CD4-positive, alpha-beta T cell treated with Interleukin-15 for 4 hours (primary cell): Measurements from ENCODE around the gene SYDE1.

ENCODE experiments used
- DNase-seq: peaks from one replicate; pipeline ENCODE4 v3.0.0-alpha.2; 2020; ENCODE audit warnings: low spot score

Gene SYDE1

DNA sequence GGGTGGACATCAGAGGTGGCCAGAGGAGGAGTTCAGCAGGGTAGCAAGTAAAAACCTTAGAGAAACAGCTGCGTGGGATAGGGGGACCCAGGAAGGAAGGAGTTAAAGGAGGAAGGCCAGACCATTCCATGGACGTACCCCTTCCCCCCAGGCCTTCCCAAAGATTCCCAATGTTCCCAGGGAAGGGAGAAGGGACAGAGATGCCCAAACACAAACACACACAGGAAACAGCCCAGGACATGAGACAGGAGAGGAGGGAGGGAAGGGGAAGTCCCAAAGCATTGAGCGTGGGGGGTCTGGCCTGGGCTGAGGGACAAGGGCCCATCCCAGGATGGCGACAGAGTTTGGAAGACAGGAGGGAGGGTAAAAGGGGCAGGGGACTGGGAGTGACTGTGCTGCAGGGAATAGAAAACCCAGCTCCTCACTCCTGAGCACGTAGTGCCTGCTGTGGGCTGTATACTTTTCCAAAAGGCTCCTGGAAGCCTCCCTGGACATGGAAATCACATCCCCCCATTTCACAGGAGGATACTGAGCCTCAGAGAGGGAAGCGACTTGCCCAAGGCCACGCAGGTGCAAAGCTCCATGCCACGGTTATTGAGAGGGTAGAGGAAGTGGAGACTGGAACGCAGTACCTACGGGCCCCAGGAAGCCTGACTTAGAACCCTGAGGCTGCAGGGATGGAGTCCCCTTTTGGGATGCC is 1.1 kb downstream of the SYDE1 start:
- DNase-seq = no peak

DNA sequence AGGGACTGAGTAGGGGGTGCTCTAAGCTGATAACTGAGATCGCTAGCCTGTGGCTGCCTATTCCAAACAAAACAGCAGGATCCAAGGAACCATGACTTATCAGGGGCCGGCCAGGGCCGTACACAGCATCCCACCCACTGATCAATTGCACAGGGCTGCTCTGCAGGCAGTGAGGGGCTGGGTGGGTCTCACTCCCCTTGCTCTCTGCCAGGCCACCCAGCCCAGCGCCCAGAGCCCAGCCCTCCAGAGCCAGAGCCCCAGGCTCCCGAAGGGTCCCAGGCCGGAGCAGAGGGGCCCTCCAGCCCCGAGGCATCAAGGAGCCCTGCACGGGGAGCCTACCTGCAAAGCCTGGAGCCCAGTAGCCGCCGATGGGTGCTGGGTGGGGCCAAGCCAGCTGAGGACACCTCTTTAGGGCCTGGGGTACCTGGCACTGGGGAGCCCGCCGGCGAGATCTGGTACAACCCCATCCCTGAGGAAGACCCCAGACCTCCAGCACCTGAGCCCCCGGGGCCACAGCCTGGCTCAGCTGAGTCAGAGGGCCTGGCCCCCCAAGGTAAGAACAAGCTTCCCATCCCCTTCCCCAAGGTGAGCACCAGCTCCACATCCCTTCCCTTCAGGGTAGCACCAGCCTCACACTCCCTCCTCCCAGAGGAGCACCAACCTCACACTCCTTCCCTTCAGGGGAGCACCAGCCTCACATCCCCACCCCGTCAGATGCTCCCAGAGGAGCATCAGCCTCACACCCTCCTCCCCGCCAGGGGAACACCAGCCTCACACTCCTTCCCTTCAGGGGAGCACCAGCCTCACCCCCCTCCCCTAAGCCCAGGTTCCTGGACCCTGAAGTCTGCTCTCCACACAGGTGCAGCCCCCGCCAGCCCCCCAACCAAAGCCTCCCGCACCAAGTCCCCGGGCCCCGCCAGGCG is 1.9 kb downstream of the SYDE1 start:
- no peak for DNase-seq

DNA sequence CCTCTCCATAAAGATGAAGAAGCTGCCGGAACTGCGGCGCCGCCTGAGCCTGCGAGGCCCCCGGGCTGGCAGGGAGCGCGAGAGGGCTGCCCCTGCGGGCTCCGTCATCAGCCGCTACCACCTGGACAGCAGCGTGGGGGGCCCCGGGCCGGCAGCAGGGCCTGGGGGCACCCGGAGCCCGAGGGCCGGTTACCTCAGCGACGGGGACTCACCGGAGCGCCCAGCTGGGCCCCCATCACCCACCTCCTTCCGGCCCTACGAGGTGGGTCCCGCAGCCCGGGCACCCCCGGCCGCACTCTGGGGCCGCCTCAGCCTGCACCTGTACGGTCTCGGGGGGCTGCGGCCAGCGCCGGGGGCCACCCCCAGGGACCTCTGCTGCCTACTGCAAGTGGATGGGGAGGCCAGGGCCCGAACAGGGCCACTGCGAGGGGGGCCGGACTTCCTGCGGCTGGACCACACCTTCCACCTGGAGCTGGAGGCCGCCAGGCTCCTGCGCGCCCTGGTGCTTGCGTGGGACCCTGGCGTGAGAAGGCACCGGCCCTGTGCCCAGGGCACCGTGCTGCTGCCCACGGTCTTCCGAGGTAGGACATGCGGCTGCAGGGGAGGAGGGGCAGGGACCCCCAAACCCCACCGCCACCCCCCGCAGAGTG is 2.7 kb downstream of the SYDE1 start:
- DNase-seq = no peak

DNA sequence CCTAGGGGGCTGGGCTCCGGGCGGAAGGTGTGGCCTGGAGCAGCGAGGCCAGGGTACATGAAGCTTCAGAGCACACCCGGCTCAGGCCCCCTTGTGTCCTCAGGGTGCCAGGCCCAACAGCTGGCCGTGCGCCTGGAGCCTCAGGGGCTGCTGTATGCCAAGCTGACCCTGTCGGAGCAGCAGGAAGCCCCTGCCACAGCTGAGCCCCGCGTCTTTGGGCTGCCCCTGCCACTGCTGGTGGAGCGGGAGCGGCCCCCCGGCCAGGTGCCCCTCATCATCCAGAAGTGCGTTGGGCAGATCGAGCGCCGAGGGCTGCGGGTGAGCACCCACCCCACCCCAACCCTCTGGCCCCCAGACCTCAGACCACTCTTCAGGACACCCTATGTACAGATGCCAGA is 3.2 kb downstream of the SYDE1 start:
- DNase-seq = no peak

DNA sequence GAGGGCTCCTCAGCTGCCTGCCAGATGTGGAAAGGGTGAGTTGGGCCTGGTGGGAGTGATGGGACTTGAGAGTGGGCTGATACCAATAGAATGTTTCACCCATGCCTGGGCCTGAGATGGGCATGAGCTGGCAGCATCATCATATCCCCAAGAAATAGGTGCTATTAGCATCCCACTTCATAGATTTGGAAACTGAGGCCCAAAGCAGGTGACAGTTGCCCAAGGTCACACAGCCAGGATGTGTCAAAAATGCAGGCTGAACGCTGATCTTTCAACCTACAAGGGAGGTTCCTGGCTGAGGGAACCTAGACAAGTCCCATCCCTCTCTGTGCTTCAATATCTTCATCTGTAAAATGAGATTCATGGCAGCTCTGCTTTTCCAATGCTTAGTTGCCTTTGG is 4.6 kb downstream of the SYDE1 start:
- no peak for DNase-seq

DNA sequence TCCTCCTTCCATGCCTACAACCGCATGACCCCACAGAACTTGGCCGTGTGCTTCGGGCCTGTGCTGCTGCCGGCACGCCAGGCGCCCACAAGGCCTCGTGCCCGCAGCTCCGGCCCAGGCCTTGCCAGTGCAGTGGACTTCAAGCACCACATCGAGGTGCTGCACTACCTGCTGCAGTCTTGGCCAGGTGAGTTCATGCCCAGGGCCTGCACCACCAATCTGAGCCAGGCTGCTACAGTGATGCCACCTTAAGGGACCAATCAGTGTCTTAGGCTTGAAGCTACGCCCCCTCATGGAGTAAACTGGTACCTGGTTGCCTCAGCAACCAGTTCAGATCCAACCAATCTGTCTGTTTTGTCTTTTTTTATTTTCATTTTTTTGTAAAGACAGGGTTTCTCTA is 5.2 kb downstream of the SYDE1 start:
- DNase-seq = no peak

DNA sequence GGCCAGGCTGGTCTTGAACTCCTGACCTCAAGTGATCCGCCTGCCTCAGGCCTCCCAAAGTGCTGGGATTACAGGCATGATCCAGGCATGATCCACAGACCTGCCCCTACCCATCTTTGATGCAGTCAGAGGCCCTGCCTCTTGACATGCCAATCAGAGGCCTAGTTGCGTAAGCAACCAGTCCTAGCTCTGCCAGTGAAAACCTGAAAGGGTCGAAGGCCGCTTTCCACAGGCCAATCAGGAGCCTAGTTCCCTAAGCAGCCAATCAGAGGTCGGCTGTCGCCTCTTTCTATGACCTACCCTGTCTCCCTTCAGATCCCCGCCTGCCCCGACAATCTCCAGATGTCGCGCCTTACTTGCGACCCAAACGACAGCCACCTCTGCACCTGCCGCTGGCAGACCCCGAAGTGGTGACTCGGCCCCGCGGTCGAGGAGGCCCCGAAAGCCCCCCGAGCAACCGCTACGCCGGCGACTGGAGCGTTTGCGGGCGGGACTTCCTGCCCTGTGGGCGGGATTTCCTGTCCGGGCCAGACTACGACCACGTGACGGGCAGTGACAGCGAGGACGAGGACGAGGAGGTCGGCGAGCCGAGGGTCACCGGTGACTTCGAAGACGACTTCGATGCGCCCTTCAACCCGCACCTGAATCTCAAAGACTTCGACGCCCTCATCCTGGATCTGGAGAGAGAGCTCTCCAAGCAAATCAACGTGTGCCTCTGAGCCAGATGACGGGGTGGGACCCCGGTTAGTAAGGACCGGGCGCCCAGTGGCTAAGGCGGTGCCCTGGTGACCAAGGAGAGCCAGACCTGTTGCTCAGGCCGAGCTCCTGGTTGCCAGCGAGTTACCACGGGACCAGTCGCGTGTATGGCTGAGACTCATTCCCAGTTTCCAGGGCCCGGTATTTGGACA is 6.3 kb downstream of the SYDE1 start:
- no peak for DNase-seq

- DNase-seq = no peak
Measured at GRCh38 chr19:15114153-15114540, 6.9 kb downstream of the SYDE1 start.

GRCh38 chr19:15115080-15115479 is 7.9 kb downstream of the SYDE1 start:
- no peak for DNase-seq

DNA sequence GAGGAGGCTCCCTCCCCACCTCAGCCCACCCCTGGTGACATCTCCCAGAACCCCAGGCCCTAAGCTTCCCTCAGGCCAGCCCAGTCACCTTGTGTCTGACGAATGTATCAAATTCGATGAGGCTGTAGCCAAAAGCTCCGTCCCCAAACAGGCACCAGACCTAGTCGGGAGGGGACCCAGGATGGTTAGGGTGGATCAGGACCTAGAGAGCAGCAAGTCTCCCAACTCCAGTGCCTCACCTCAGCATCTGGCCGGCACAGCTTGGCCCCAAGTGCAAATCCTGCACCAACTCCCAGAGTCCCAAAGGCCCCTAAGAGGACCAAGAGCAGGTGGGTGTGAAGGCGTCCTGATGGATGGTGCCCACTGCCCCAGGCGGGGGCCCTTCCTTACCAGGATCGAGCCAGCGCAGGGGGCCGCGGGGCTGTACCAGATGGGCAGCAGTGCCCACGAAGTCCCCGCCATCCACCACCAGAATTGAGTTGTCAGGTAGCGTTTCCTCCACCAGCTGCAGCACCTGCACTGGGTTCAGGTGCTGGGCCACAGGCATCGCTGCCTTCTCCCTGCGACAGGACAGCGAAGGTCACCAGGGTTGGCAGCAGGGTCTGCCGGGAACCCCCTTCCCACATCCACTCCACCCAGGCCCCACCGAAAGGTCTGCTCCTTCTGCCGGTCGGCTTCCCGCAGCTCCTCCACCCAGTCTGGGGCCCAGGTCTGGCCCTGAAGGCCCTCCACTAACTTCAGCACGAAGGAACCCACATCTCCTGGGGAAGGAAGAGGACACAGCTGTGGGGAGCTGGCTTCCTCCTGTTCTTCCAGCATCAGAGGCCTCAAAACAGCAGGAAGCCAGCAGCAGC is 8.8 kb downstream of the SYDE1 start:
- DNase-seq = no peak

DNA sequence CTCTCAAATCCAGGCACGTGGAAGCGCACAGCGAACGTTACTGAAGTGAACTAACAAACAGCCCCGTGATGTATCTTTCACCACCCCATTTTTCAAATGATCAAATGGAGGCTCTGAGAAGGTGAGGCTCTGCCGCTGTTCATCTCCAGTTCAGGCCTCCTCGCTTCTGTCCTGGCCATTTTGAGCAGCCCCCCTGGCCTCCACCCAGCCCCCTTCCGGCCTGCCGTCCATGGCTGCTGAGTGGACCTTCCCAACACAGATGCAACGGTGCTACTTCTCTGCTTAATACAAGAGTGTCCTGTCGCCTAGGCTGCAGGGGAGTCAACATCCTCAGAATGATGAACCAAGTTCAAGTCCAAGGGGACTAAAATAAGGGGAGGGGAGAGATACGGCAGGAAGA is 9.7 kb downstream of the SYDE1 start:
- DNase-seq = no peak

GRCh38 chr19:15118248-15118647 is 11.0 kb downstream of the SYDE1 start:
- DNase-seq = no peak

DNA sequence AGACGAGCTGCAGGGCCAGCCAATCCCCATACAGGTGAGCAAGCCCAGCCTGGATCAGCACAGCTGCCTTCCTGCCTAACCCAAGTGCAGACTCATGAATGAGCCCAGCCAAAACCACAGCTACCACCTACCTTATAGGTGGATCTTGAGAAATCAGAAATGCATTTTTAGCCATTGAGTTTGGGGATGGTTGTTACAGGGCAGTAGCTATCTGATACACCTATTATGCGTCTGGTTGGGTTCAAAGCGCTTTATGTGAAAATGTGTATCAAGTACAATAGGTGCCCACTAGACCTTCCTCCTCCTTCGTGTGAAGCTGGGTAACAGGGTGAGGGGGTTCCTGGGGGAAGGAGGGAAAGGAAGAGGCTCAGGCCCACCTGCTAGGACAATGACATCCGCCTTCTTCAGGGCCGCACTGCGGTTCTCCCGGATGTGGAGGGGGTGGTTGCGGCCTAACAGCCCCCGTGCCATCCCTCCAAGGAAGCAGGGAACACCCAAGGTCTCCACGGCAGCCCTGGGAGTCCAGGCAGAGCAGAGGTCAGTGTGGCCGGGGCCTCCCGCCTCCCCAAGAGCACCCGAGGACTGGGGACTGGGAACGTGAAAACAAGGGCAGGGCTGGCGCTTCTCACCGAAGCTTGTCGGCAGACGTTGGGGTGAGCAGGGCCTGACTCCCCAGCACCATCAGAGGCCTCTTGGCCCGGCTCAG is 11.7 kb downstream of the SYDE1 start:
- DNase-seq = no peak

DNA sequence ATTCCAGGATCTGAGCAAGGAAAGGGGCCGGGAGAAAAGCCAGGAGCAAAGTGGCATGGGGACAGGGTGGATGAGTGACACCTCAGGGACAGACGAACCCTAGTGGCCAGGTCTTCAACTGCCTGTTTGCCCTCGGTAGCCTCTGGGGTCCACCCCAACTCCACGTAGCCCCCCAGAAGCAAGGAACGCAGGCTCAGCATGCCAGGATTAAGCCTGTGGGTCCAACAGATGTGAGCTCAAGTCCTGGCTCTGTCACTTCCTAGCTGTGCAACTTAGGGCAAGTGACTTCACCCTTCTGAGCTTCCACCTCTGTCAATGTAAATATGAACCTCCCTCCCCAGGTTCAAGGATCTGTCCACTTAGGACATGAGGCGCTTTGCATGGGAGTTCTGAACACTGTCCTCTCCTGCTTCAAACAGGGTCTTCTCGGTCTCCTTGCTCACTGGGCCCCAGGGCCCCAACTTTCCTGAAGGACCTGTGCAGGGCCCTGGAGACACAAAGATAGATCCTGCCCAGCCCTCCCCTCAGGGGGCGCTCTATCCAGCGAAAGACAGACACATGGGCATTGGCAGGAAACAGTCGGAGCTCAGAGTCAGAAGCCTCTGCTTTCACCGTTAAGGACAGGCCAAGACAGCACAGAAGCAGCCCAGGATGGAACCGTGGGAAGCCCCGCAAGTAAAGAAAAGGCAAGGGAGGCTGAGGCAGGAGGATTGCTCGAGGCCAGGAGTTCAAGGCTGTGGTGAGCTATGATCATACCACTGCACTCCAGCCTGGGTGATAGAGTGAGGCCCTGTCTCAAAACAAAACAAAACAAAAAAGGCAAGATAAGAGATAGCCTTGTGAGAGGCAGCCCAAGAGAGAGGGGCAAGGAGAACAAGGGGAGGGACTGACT is 13.2 kb downstream of the SYDE1 start:
- no peak for DNase-seq

- no peak for DNase-seq
Measured at GRCh38 chr19:15122331-15123030, 15.3 kb downstream of the SYDE1 start.

DNA sequence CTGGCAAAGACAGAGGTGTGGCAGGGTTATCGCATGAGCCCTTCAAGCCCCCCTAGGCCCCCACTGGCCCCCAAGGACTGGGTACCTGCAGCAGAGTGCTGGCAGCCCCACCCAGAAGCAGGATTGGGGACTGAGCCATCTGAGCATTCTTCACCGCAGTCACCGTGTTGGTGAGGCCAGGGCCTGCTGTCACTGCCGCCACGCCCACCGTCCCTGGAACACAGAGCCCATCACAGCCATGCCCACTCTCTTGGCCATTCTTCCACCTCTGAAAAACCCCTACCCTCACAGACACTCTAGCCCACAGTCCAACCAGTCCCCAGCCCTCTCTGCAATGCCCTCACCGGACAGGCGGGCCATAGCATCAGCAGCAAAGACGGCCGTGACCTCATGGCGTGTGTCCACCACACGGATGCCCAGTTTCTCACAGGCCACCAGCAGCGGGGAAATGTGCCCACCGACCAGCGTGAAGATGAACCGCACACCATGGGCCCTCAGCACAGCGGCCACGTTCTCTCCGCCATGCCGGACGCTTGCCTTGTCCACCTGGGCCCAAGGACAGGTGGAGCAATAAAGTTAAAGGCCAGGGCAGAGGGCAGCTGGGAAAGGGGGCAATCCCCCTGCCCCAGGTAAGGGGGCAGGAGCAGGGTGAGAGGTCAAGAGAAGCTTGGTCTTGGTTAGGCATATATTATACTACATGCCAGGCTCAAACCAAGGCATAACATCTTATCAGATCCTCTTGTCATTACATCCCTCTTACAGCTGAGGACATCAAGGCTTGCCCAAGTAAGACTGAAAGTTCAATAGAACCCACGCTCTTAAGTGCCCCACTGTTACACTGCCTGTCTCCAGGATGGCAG is 16.1 kb downstream of the SYDE1 start:
- DNase-seq = no peak

DNA sequence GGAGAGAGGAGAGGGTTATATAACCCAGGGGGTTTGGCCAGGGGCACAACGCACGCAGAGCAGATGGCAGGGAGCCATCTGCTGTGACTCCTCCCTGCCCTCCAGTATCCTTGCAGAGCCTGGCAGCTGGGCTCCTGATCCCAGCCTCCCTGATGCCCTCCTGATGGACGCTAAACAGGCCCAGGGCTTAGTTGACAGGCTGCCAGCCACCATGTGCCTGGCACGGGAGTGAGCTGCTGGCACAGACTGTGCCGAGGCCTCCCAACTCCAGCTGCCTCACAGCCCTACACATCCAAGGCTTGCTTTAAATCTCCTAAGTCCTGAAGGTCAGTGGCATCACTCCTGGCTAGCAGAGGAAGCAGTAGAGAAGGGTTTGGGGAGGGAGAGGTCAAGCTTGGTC is 16.7 kb downstream of the SYDE1 start:
- DNase-seq = no peak
